OCI-LY1 (cell line): Measurements from ENCODE around the gene ROBO1.

ENCODE experiments used
- H2AFZ ChIP-seq: fragments of 200-600 bp; sonication (generic), shearing (Covaris generic); 2 replicates; pipeline ENCODE4 v1.6.0; 2014; ENCODE audit warnings: antibody characterized with exemption, mild to moderate bottlenecking, low read length
- H3F3A ChIP-seq: fragments of 200-600 bp; sonication (generic), shearing (Covaris generic); 2 replicates; pipeline ENCODE4 v1.6.0; 2014; ENCODE audit warnings: mild to moderate bottlenecking, antibody characterized with exemption, low read length, moderate library complexity; ENCODE audit not compliant: insufficient read depth
- H3K27ac ChIP-seq: fragments of 200-600 bp; sonication (generic); 2 replicates; pipeline ENCODE4 v1.5.1; 2014; ENCODE audit warnings: low read length, mixed run types, mild to moderate bottlenecking, low read depth; ENCODE audit not compliant: poor library complexity, severe bottlenecking
- H3K27me3 ChIP-seq: fragments of 200-600 bp; sonication (generic); 2 replicates; pipeline ENCODE4 v1.6.0; 2014; ENCODE audit warnings: antibody characterized with exemption, mild to moderate bottlenecking, low read length, moderate library complexity; ENCODE audit not compliant: insufficient read depth
- H3K36me3 ChIP-seq: fragments of 200-600 bp; sonication (generic); 2 replicates; pipeline ENCODE4 v1.6.1; 2014; ENCODE audit warnings: mild to moderate bottlenecking, antibody characterized with exemption, low read length, moderate library complexity, mixed read lengths; ENCODE audit not compliant: insufficient read depth
- H3K4me1 ChIP-seq: fragments of 200-600 bp; sonication (generic); 2 replicates; pipeline ENCODE4 v1.5.1; 2014; ENCODE audit warnings: mild to moderate bottlenecking, low read length, moderate library complexity; ENCODE audit not compliant: insufficient read depth, severe bottlenecking
- H3K4me2 ChIP-seq: fragments of 200-600 bp; sonication (generic), shearing (Covaris generic); 2 replicates; pipeline ENCODE4 v1.6.1; 2014; ENCODE audit warnings: low read length
- H3K4me3 ChIP-seq: fragments of 200-600 bp; sonication (generic); 2 replicates; pipeline ENCODE4 v1.5.1; 2014; ENCODE audit warnings: low read length, low read depth, mild to moderate bottlenecking, mixed read lengths; ENCODE audit not compliant: poor library complexity, severe bottlenecking
- H3K79me2 ChIP-seq: fragments of 200-600 bp; shearing (Covaris generic); 2 replicates; pipeline ENCODE4 v1.6.1; 2016; ENCODE audit warnings: mixed run types, low read length, mixed read lengths; ENCODE audit not compliant: insufficient read depth
- H3K9ac ChIP-seq: fragments of 200-600 bp; sonication (generic), shearing (Covaris generic); 2 replicates; pipeline ENCODE4 v1.6.1; 2014; ENCODE audit warnings: mild to moderate bottlenecking, low read length, mixed read lengths
- H3K9me2 ChIP-seq: fragments of 200-600 bp; sonication (generic), shearing (Covaris generic); 2 replicates; pipeline ENCODE4 v1.6.1; 2014; ENCODE audit warnings: low read depth, mild to moderate bottlenecking, low read length, mixed read lengths
- H3K9me3 ChIP-seq: fragments of 200-600 bp; shearing (Covaris generic); 2 replicates; pipeline ENCODE4 v1.6.1; 2014; ENCODE audit warnings: low read length, mixed read lengths
- H4K20me1 ChIP-seq: fragments of 200-600 bp; sonication (generic), shearing (Covaris generic); 2 replicates; pipeline ENCODE4 v1.6.0; 2016; ENCODE audit warnings: mild to moderate bottlenecking, low read length; ENCODE audit not compliant: insufficient read depth
- EZH2 ChIP-seq: fragments of 200-600 bp; sonication (generic), shearing (Covaris generic); IDR thresholded peaks from 2 replicates; pipeline ENCODE4 v1.8.0; 2017; ENCODE audit warnings: borderline replicate concordance, mixed run types, mild to moderate bottlenecking, antibody characterized with exemption, low read length, moderate library complexity, mixed read lengths
- TF ChIP-seq, protein P1 (sequence below): fragments of 200-600 bp; sonication (generic), shearing (Covaris generic); IDR thresholded peaks from 2 replicates; pipeline ENCODE4 v1.5.1; 2017; ENCODE audit warnings: mild to moderate bottlenecking, antibody characterized with exemption, low read length, moderate library complexity, mixed read lengths

The ROBO1 gene

DNA sequence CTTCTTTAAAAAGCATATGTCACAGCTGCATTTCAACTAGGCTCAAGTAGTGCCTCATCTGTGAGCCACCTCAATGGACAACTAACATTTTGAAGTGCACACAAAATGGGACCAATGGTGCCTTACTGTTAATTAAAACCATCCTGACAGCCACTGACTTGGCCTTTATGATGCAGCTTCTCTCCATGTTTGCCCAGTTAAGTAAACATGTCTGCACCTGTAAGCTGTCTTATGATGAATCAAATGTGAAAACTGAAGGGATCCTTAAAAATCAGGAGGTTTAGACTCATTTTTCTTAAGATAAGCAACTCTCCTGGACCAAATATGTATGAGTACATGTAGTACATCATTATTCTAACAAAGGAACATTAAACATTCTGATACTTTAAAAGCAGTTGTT, 861.6 kb downstream of the ROBO1 start:
- Histone ChIP-seq H4K20me1 (no peaks in the 10 kb centered on the region), H2AFZ (no peak overlapping the region), H3K9me2 (no peaks in the 10 kb centered on the region), H3K27me3 (no peaks in the 10 kb centered on the region), H3K27ac (no peak overlapping the region), H3K4me2 (no peak overlapping the region), H3K9me3 (no peaks in the 10 kb centered on the region), H3K79me2 (no peaks in the 10 kb centered on the region), H3F3A (no peaks in the 10 kb centered on the region), H3K9ac (no peak overlapping the region), H3K4me3 (no peak overlapping the region), H3K4me1 (no peaks in the 10 kb centered on the region), H3K36me3 (no peaks in the 10 kb centered on the region)
- TF ChIP-seq, protein P1, sequence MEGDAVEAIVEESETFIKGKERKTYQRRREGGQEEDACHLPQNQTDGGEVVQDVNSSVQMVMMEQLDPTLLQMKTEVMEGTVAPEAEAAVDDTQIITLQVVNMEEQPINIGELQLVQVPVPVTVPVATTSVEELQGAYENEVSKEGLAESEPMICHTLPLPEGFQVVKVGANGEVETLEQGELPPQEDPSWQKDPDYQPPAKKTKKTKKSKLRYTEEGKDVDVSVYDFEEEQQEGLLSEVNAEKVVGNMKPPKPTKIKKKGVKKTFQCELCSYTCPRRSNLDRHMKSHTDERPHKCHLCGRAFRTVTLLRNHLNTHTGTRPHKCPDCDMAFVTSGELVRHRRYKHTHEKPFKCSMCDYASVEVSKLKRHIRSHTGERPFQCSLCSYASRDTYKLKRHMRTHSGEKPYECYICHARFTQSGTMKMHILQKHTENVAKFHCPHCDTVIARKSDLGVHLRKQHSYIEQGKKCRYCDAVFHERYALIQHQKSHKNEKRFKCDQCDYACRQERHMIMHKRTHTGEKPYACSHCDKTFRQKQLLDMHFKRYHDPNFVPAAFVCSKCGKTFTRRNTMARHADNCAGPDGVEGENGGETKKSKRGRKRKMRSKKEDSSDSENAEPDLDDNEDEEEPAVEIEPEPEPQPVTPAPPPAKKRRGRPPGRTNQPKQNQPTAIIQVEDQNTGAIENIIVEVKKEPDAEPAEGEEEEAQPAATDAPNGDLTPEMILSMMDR, result no peak
- no peak for TF ChIP-seq EZH2

DNA sequence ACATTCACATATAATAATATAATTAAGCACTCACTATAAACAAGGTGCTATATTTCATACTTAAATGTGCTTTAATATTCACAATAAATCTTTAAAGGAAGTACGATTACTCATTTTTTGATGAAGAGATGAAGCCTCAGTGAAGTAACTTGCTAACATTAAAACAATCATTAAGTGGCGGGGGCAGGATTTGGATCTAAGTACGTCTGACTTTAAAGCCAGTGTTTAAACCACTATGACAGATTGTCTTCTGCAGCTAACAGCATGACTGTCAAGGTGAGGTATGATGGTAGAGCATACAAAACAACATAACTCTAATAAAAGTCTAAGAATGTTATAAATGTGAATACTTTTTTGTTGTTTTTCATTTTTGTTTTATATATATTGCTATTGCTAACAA, 862.1 kb downstream of the ROBO1 start:
- TF ChIP-seq, protein P1, result no peak
- TF ChIP-seq EZH2, result no peak
- Histone ChIP-seq H3K4me3 (no peak overlapping the region), H3K27me3 (no peaks in the 10 kb centered on the region), H3K36me3 (no peaks in the 10 kb centered on the region), H3K9me3 (no peaks in the 10 kb centered on the region), H3K4me2 (no peak overlapping the region), H3K9me2 (no peaks in the 10 kb centered on the region), H3K79me2 (no peaks in the 10 kb centered on the region), H3K27ac (no peak overlapping the region), H3K4me1 (no peaks in the 10 kb centered on the region), H2AFZ (no peak overlapping the region), H4K20me1 (no peaks in the 10 kb centered on the region), H3K9ac (no peak overlapping the region), H3F3A (no peaks in the 10 kb centered on the region)

DNA sequence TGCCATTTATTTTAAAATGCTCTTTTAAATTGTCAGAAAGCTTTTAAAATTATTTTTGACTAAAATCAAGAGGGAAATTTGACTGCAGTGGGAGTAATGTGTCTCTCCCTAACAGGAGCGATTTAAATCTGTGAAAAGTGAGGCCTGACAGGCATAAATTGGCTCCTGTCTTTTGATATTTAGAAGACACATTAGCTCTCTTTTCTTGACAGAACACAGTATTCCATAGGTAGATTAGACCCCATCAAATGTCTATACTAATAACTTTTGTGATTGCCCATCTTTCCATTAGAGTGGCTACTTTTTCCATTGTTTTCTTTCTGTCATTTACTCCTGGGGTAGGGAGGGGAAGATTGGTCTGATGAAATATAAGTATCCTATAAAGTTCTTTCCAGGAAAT, 866.3 kb downstream of the ROBO1 start:
- no peak overlapping the region for H3K4me2 ChIP-seq
- no peak overlapping the region for H3K9ac ChIP-seq
- H3K4me1 ChIP-seq, result no peaks in the 10 kb centered on the region
- no peak overlapping the region for H3K4me3 ChIP-seq
- H2AFZ ChIP-seq, result no peak overlapping the region
- no peaks in the 10 kb centered on the region for H3K27me3 ChIP-seq
- no peaks in the 10 kb centered on the region for H3K9me3 ChIP-seq
- no peaks in the 10 kb centered on the region for H3K36me3 ChIP-seq
- H3K27ac ChIP-seq, result no peak overlapping the region
- no peaks in the 10 kb centered on the region for H3K79me2 ChIP-seq
- H3K9me2 ChIP-seq, result no peaks in the 10 kb centered on the region
- H4K20me1 ChIP-seq, result no peaks in the 10 kb centered on the region
- no peaks in the 10 kb centered on the region for H3F3A ChIP-seq
- no peak for TF ChIP-seq EZH2
- TF ChIP-seq, protein P1, result no peak
